A673 (cell line): ENCODE data around the gene AKR7A2.

ENCODE experiments used
- EZH2 ChIP-seq: fragments of 200-600 bp; sonication (generic); IDR thresholded peaks from 2 replicates; pipeline ENCODE4 v1.6.1; 2017; ENCODE audit warnings: borderline replicate concordance, low read depth, mild to moderate bottlenecking, mixed read lengths, antibody characterized with exemption, low read length; ENCODE audit not compliant: poor library complexity, severe bottlenecking
- TF ChIP-seq, protein P1 (sequence below): fragments of 300-800, 200-600 bp; sonication (generic); conservative IDR thresholded peaks from 2 replicates; pipeline ENCODE4 v1.5.1; 2017; ENCODE audit warnings: low read depth, mild to moderate bottlenecking, antibody characterized with exemption, low read length, moderate library complexity, mixed read lengths

DNA sequence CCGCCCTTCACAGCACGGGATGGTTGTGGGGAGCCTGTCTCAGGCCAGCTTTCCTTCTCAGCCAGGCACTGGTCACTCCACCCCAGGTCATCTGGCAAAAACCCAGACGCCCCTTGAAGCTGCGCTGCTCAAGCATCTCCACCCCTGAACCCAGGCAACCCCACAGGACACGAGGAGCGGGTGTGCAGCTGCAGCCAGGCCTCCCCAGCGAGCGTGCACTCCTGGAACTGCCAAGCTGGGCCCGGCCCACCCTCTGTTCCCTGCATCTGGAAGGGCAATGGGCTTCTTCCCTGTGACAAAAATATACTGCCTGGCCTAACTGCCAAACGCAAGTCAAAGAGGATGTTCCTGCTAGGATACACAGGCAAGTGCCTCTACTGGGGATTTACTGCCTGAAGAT, 39.9 kb upstream of the AKR7A2 start:
- TF ChIP-seq, protein P1, sequence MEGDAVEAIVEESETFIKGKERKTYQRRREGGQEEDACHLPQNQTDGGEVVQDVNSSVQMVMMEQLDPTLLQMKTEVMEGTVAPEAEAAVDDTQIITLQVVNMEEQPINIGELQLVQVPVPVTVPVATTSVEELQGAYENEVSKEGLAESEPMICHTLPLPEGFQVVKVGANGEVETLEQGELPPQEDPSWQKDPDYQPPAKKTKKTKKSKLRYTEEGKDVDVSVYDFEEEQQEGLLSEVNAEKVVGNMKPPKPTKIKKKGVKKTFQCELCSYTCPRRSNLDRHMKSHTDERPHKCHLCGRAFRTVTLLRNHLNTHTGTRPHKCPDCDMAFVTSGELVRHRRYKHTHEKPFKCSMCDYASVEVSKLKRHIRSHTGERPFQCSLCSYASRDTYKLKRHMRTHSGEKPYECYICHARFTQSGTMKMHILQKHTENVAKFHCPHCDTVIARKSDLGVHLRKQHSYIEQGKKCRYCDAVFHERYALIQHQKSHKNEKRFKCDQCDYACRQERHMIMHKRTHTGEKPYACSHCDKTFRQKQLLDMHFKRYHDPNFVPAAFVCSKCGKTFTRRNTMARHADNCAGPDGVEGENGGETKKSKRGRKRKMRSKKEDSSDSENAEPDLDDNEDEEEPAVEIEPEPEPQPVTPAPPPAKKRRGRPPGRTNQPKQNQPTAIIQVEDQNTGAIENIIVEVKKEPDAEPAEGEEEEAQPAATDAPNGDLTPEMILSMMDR, result no peak
- no peak for TF ChIP-seq EZH2
